ENCODE data around the gene UBE2E2. TPM values are rescaled to one million over a fixed set of nuclear protein-coding genes. Genes with fewer than 3 reads are reported as not detected.

The UBE2E2 gene
- total and polyA plus RNA-seq, 2 of the 13 experiments (the other 11 are each of a cell fraction or from before 2014, with no cell fraction given) = 0.77 to 1.5 TPM

GRCh38 chr3:23253214-23253613 lies 50.1 kb downstream of the UBE2E2 start:
- Histone ChIP-seq H3K27me3 (ENCODE audit: control insufficient read depth in 1 of 2, insufficient read depth in 2 of 2, low read length in 2 of 2) (no peaks in the 10 kb centered on the region), H3K9me3 (ENCODE audit: low read length) (no peaks in the 10 kb centered on the region), H4K20me1 (ENCODE audit: insufficient read depth, low read length) (no peaks in the 10 kb centered on the region), H3K4me2 (ENCODE audit: low read depth, low read length) (no peak overlapping the region), H3K79me2 (ENCODE audit: insufficient read depth, low read length) (no peaks in the 10 kb centered on the region), H3K27ac (ENCODE audit: extremely low read length, insufficient read depth, low read length) (no peak overlapping the region), H3K36me3 (replicated peaks in 1 of 2; ENCODE audit: control insufficient read depth in 1 of 2, insufficient read depth in 2 of 2, low read length in 2 of 2) (no peaks in the 10 kb centered on the region), H3K4me1 (ENCODE audit: insufficient read depth, low read length) (peaks cover 8% of the 10 kb centered on the region; the same call in 1 of the 2 replicates), H3K4me3 (replicated peaks in 1 of 3; ENCODE audit: insufficient read depth in 1 of 3, low read depth in 2 of 3, low read length in 3 of 3) (no peak overlapping the region), H2AFZ (ENCODE audit: low read length) (no peak overlapping the region), H3K9ac (ENCODE audit: insufficient read depth, low read depth, low read length) (no peak overlapping the region)
- POLR2A ChIA-PET = no interaction called here
- BruUV-seq (replicated peaks) = no TSS peak
- FAIRE-seq (no peak), DNase-seq (ENCODE audit: low spot score) (no peak), ATAC-seq (no peak)
- in situ Hi-C loops (cut with HindIII; ENCODE audit: extremely low pct_ligation_motif_present, low pct_unique_long_range_greater_than_20kb) (no loop called here), intact Hi-C loops (cut with micrococcal nuclease; ENCODE audit: unreplicated experiment) (no loop called here)
- CTCF ChIA-PET (ENCODE audit: low intra/inter-chr PET ratio, low total read pairs) = no interaction called here
- TF ChIP-seq ATF4 (CRISPR knock-in tag; IDR thresholded peaks at IDR 0.05) (no peak), NPAS2 (CRISPR knock-in tag; IDR thresholded peaks at IDR 0.05; ENCODE audit: borderline replicate concordance) (no peak), ZNF605 (CRISPR knock-in tag; IDR thresholded peaks at IDR 0.05) (no peak), ZHX2 (IDR thresholded peaks at IDR 0.05; ENCODE audit: low read depth) (no peak), ZHX2 (CRISPR knock-in tag; IDR thresholded peaks at IDR 0.05; ENCODE audit: borderline replicate concordance) (no peak), ZNF18 (CRISPR knock-in tag; IDR thresholded peaks at IDR 0.05; ENCODE audit: insufficient replicate concordance) (no peak)

Measured in HepG2 (cell line).